Peyer's patch (tissue), 4 donors: ENCODE measurements around the gene PLB1.

Experiments
- POLR2A ChIP-seq, 2 donors: fragments of 450-650 bp; IDR thresholded peaks; one replicate each; pipeline ENCODE4 v1.5.1; 2017; ENCODE audit warnings: antibody characterized with exemption in 2 of 2, mild to moderate bottlenecking in 2 of 2, moderate library complexity in 2 of 2
- TF ChIP-seq, protein P1 (sequence below), 6 experiments: fragments of 450-650 bp in 4 of 6; fragments of 200-600 bp in 2 of 6; sonication (generic) in 1 of 6; IDR thresholded peaks; one replicate each; pipeline ENCODE4 v1.5.1; 2017 to 2019; ENCODE audit warnings: antibody characterized with exemption in 6 of 6, mild to moderate bottlenecking in 3 of 6, moderate library complexity in 1 of 6

DNA sequence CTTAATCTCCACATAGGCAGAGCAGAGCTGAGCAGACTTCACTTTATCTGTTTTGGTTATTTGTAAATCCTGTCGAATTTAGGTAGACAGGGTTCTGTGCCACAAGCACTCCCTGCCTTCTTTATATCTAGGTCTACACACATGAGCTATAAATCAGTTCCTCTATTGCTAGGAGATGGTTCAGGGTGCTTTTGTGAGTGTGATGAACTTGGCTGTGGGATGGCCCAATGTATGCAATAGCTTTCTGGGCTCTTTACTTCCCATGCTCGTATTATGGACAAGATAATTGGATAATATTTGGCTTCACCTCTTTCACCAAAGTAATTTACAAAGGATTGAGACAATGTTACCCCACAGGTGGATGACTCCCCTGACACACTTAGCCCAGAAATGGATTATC is 72.2 kb downstream of the PLB1 start:
- TF ChIP-seq POLR2A (IDR thresholded peaks at IDR 0.05) = no peak
- TF ChIP-seq, protein P1, sequence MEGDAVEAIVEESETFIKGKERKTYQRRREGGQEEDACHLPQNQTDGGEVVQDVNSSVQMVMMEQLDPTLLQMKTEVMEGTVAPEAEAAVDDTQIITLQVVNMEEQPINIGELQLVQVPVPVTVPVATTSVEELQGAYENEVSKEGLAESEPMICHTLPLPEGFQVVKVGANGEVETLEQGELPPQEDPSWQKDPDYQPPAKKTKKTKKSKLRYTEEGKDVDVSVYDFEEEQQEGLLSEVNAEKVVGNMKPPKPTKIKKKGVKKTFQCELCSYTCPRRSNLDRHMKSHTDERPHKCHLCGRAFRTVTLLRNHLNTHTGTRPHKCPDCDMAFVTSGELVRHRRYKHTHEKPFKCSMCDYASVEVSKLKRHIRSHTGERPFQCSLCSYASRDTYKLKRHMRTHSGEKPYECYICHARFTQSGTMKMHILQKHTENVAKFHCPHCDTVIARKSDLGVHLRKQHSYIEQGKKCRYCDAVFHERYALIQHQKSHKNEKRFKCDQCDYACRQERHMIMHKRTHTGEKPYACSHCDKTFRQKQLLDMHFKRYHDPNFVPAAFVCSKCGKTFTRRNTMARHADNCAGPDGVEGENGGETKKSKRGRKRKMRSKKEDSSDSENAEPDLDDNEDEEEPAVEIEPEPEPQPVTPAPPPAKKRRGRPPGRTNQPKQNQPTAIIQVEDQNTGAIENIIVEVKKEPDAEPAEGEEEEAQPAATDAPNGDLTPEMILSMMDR (IDR thresholded peaks at IDR 0.05) = no peak
